Fibroblast of the conjunctiva (primary cell): Measurements from ENCODE around the gene MED13.
A peak's percentile ranks its signal among the peaks of the same experiment; 100 is the strongest.
"Not testable (repeated sequence)": the region's sequence is repeated elsewhere in the genome, so short reads cannot be mapped to it uniquely, and the experiment has no call there.

ENCODE experiments used
- DNase-seq: peaks from one replicate; pipeline ENCODE4 v3.0.0-alpha.2; 2010; ENCODE audit warnings: low read depth

Gene MED13

DNA sequence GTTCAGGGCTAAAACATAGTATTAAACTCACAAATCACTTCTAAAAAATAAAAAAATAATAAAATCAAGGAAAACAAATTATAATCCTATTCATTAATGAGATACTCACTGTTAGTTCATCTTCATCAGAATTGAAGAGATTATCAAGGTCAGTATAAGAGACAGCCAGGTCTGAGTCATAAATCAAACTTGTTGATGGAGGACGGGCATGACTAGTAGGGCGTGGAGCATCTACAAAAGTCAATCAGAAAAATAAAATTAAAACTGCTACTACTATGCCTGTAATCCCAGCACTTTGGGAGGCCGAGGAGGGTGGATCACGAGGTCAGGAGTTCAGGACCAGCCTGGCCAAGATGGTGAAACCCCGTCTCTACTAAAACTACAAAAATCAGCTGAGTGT, 78.2 kb downstream of the MED13 start:
- no peak for DNase-seq

DNA sequence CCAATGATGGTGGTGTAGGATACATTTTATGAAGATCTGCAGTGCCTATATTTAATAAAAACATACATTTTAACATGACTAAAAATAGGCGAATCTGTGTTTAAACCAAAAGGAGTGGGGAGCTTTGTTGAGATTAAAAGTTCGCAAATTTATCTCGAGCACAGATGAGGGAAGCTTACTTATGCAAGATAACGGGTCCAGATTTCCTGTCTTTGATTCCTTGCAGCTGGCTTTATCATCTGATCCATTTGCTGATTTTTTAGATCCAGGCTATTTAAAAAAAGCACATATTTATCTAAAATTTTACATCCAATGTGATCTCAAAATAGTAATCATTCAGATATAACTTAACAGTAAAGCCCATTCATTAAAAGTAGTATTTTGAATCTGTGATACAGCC, 80.3 kb downstream of the MED13 start:
- no peak for DNase-seq

DNA sequence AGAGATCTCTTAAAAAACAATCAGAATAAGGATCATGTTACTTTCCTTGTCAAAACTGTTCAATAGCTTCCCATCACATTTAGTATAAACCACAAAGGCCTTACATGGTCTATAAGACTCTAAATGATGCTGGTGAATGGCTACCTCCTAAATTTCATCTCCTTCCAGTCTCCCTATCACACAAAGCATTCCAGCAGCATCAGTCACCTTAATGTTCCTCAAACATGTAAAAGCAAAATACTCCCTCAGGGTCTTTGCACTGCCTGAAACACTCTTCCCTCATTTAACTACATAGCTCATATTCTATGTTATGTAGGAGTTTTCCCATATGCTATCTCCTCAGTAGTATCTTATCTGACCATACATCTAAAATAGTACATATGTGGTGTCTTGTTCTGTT, 83.8 kb downstream of the MED13 start:
- no peak for DNase-seq

DNA sequence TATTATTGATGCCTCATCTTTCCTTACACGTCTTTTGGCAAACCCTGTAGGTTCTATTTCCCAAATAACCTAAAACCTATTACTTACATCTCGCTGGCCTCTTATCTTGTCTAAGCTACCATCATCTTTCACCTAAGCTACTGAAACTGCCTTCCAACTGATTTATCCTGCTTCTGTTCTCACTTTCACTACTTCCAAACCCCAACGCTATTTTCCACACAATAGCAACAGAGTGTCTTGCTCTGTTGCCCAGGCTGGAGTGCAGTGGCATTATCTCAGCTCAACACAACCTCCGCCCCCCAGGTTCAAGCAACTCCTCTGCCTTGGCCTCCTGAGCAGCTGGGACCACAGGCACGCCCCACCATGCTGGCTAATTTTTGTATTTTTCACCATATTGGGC, 84.5 kb downstream of the MED13 start:
- DNase-seq = no peak

DNA sequence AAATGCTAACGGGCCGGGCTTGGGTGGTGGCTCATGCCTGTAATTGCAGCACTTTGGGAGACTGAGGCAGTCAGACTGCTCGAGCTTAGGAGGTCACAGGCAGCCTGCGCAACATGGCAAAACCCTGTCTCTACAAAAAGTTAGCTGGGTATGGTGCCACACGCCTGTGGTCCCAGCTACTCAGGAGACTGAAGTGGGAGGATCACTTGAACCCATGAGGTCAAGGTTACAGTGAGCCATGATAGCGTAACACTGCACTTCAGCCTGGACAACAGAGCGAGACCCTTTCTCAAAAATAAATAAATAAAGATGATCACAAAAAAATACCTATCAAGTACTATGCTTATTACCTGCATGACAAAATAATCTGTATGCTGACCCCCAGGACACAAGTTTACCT, 91.0 kb downstream of the MED13 start:
- no peak for DNase-seq

DNA sequence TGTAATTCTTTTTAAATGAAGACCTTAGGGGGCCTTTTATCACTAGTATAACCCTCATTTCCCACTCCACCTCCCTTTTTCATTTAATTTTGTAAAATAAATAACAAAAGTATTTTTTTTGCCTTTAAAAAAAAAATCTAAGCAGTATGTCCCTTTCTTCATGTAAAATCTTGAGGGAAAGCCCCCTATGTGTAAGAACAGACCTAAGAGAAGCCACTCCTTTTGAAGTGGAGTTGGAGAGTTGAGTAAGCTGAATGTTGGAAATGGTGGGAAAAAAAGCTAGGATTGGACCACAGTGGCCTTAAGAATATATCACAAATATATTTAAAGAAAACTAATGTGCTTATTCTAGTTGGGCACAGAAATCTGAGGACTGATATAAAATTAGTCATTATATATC, 92.8 kb downstream of the MED13 start:
- DNase-seq = no peak

DNA sequence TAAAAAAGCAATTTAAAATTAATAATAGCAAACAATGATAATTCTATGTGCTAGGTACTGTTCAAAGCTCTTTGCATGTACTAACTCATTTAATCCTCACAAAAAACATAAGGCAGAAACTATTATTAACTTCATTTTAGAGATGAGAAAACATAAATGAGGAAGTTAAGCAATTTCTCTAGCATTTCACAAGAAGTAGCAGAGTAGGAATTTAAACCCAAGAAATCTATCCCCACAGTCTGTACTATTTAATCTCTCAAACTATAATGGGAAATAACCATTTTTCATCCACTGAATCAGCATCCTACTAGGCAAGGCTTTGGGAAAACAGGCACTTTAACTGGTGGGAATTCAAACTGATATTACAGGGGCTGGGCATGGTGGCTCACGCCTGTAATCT, 95.0 kb downstream of the MED13 start:
- no peak for DNase-seq

DNA sequence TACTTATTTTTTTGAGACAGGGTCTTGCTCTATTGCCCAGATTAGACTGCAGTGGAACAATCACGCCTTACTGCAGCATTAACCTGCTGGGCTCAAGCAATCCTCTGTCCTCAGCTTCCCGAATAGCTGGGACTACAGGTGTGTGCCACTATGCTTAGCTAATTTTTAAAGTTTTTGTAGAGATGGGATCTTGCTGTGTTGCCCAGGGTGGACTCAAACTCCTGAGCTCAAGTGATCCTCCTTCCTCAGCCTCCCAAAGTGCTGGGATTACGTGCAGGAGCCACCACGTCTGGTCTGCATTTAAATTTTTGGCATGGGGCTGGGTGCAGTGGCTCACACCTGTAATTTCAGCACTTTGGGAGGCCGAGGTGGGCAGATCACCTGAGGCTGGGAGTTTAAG, 96.3 kb downstream of the MED13 start:
- DNase-seq = no peak

DNA sequence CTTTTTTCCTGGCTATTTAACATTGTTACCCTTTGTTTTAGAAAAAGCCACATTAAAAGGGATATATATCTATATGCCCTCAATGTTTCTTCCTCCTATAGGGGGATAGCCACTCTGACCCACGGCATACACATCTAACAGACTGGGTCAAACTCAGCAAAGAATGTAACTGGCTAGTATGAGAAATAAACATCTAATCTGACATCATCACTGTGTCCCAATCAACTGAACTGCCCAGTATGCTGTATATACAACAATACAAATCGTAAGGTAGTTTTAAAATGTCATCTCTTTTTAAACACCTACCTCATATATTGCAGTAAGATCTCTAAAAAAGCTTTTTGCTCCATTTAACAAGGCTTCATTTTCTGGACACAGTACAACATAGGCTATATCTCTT, 97.3 kb downstream of the MED13 start:
- no peak for DNase-seq

DNA sequence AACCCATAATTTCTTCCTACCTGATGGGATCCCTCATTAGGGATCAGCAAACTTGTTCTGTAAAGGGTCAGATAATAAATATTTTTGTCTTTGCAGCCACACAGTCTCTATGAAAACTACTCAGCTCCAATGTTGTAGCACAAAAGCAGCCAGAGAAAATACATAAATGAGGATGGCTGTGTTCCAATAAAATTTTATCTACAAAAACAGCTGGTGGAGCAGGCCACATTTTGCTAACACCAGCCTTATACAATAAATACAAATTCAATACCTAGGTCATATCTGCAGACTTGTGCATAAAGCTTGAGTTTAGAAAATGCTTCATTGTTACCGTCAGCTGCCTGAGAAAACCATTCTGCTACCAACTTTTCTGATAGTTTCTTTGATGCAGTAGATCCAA, 98.9 kb downstream of the MED13 start:
- no peak for DNase-seq

DNA sequence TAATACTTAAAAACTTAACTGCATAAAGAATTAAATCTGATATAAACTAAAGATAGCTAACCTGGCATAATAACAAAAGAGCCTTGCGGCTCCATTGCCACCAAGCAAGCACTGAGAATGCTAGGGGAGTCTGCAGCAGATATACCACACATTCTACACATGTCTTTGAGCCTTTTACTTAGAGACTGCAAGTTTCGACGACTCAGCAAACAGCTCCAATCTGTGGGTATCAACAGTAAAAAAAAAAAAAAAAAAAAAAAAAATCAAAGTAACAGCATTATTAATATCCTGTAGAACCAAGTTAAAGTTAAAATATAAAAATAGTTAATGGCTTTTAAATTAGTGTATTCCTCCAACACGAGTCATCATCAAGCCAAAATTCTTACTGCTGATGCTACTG, 109.5 kb downstream of the MED13 start:
- DNase-seq = no peak

DNA sequence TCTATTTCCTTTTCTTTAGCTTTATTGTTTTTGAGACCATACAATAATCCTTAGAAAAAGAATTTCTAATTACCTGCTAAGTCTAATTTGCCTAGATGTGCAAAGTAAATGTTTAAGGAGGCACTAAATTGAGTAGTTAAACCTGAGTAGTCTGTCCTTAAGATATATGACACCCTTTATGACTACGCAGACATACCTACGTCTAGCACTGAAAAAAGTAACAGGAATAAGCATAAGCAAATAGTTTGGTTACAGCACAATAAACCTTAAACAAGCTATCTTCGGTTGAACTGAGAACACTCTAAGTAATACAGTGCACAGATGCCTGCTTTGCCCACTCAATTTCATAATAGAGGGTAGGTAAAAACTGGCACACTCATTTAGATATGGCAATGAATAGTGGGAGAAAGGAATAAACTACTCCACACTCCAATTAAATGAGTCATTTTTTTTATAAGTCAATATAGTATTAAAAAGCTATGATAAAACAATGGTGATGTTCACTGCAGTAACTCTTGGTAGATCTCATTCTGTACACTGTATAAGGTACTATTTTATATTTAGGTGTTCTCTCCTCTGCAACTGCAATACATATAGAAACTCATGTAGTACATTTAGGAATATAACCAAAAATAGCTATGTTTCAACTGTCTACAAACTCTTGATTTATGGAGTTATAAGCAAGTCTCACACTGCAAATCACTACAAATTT, 117.6 kb downstream of the MED13 start:
- DNase-seq = no peak

DNA sequence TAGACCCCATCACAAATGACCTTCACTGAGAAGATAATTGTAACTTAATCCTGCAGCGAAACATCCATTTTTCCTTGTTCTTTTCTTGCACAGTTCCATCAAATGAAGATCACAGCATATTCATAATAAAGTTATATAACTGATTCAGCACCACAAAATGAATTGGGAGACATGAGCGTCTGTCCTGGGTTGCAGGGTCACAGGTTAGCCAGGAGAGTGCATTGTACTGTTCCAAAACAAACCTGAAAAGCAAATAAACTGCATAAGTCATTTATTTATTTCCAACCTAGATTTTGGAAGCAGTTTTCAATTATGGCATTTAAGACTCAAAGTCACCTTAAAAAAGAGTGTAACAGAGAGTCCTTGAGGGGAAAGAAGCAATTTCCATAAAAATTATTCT, 118.7 kb downstream of the MED13 start:
- no peak for DNase-seq

DNA sequence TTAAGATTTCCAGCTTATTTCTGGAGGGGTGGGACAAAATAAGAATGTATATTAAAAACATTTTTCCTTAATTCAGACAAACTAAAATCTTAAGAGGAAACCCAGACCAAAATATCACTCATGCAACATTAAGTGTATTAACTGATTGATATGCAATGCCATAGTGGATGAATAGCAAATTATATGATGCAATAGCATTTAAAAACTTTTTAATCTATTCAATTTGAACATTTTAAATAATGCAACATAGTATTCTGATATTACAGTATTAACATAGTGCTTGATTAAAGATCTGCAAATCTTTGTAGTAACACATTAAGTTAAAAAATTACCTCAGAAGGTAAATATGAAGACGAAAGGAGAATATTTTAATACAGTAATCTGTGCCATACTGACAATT, 122.0 kb downstream of the MED13 start:
- no peak for DNase-seq

DNA sequence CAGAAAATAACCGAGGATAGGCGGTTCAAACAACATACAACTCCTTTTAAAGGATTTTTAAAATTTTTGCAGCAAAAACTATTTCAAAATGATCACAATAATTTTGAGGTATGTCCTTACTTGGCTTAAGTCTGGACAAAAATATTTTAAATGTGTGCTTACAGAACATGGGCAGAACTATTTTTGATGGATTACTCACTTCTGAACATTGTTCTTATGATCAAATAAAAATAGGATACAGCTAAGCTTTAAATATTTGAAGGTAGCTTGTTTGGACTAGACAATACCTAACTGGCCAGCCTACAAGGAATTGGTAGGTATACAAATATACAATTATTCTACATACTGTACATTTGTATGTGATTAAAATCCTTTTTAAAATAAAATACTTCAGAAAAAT, 123.0 kb downstream of the MED13 start:
- no peak for DNase-seq

DNA sequence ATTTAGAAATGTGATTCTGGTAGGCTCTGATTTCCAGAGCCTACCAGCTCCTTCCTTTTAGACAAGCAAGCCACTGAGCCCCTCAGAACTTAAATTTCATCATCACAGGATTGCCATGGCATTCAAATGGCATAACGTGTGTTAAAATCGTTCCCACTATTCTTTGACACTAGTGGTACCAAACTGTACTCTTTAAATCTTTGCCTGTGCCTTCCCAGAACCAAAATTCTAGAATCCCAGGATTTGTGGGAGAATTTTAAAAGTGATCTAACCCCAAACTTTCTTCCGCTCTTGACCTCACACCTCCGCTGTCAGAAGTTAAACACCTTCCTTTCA, 137.0 kb downstream of the MED13 start:
- DNase-seq = no peak

DNA sequence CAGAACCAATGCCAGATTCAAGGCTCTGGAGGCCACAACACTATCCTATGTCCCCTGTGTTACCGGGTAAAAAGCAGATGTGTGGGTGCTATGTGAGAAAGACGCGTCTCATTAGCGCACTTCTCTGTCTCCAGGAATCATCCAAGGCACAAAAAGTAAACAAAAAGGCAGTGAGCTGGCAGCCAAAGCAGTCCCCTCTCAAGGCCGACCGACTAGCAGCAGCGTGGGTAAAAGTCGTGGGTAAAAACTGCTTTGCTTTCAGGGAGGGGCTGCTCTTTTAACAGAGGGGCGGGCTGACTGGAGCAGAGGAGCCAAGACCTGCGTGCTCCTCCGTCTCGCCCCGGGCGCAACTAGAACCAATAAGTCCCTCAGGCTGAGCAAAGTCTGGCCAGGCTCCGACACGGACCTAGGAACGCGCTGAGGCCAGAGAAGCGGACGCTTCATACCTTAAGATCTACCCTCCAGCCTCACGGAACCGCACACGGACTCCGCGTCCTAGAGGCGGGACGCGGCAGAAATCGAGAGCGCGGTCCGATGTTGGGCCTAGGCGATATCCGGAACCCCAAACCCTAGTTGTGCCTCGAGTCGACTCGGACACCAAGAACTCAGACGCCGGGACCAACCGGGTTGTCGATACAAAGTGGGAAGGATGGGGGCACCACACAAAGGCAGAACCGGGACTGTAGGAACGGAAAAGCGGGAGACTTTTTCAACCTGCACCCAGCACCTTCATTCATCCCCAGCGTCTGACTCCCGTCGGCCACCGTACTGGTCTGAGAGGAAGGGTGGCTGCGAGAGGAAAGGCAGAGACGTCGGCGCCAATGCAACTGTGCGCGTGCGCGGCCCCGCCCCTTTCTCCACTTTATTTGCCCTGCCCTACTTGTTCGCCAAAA, 137.6 kb downstream of the MED13 start, which contains the start of gene INTS2:
Gene INTS2, minus strand, starts transcription at position 775 of the 893 bp plus-strand sequence. CDS start 1,338 bp downstream, outside the sequence.
- peak; percentile 90 for DNase-seq

DNA sequence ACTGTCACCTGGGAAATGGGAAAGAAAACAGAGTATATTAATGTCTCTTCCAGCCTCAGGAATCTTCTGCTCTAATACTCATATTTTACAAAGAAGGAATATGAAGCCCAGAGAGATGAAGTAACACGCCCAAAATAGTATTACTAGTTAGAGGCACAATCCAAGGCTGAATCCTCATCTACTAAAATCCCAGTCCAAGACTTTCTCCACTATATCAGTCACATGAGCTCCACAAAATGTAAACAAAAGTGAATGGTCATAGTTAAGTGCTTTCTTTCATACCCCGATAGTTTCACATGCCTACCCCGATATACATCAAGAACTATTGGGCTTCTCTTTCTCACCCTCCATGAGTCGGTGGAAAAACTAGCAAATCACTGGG, 138.3 kb downstream of the MED13 start:
- no peak for DNase-seq

DNA sequence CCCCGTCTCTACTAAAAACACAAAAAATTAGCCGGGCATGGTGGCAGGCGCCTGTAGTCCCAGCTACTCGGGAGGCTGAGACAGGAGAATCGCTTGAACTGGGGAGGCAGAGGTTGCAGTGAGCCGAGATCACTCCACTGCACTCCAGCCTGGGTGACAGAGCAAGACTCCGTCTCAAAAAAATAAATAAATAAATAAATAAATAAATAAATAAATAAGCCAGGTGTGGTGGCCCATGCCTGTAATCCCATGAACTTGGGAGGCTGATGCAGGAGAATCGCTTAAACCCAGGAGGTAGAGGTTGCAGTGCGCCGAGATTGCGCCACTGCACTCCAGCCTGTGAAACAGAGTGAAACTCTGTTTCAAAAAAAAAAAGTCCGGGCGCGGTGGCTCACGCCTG, 149.9 kb downstream of the MED13 start:
- not testable (repeated sequence) for DNase-seq

DNA sequence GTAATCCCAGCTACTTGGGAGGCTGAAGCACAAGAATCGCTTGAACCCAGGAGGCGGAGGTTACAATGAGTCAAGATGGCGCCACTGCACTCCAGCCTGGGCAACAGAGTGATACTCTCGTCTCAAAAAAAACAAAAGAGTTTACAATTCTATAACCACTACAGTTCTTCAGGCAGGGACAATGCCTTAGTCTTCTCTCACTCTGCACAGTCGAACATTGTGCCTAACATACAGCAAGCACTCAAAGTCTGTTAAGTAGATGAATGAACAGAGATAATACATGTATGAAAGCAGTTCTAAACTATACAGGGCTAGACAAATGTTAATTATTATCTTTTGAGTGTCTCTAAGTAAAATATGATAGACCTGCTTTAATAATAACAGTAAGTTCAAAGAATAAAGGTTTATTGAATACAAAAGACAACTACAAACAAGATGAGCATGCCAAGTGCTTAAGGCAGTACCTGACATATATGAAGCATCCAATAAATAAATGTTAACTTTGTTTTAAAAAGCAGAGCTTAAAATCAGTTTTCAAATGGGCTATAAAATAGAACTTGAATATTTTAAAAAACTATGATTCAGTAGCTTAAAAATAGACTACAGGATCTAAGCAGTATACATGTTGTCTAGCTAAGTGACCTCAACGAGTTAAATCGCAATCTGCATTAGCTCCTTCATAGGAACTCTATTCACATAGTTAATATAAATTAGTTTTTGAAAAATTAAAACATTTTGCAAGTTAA, 156.6 kb downstream of the MED13 start:
- DNase-seq = no peak

DNA sequence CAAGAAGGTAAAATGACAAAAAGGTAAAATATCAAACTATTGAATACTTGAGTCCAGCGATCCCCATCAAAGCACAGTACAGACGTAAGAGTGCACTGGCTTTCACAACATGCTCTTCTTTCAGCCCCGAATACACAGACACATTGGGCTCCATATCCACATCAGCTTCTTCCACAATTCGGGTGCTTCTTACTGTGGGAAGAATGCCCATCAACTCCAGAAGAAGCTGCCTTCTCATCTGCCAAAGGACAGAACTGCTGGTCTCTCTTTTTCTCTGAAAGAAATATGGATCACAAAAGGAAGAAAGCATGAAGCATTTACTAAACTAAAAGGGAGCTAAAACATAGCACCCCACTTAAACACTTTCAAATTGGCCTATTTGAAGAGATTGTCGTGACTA, 157.7 kb downstream of the MED13 start:
- no peak for DNase-seq

DNA sequence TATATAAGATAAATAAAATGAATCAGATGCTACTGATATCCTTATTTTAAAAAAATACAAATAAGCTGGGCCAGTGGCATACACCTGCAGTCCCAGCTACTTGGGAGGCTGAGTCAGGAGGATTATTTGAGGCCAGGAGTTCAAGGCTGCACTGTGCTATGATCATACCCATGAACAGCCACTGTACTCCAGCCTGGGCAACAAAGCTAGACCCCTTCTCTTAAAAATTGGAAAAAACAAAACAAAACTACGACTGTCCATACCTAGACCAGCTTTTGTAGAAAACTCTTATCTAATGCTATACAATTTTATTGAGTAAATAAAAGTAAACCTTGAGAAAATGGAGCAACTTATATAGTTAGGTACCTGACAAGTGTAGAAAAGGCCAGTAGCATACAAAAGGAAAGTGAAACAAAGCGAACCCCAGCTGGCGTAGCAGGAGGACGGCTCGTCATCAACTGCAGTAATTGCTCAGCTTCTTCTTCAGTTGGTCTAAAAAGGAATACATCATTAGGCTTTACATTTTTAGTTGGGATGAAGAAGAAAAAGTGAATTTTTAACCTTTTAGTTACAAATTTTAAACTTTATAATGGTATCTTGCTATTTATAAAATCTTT, 160.9 kb downstream of the MED13 start:
- DNase-seq = no peak

DNA sequence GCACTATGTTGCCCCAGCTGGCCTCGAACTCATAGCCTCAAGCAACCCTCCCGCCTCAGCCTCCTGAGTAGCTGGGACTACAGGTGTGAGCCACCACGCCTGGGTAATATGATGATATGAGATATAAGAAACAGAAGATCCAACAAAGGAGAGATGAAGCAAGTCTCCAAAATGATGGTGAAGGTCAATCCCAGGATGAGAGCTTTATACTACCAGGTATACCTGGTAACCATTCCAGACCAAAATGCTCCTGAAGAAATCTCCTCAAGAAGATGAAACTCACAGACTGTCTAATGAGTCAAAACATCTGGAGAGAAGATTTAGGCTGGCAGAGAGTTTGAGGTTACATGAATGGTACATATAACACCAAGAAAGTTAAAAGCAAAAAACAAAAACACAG, 161.8 kb downstream of the MED13 start:
- no peak for DNase-seq
